HG02571 (cell line): Measurements from ENCODE around the gene COL16A1.

Experiments
- ATAC-seq: cut with Tn5 transposase; IDR thresholded peaks from one replicate; pipeline ENCODE4 v1.9.1; 2021; ENCODE audit warnings: mild to moderate bottlenecking, moderate library complexity; ENCODE audit not compliant: unreplicated experiment

COL16A1 gene

GRCh38 chr1:31703431-31704270, at the start of gene COL16A1:
COL16A1 (minus strand) TSS chr1:31704017; CDS start chr1:31702193, 1,824 bp downstream.
- no peak for ATAC-seq

DNA sequence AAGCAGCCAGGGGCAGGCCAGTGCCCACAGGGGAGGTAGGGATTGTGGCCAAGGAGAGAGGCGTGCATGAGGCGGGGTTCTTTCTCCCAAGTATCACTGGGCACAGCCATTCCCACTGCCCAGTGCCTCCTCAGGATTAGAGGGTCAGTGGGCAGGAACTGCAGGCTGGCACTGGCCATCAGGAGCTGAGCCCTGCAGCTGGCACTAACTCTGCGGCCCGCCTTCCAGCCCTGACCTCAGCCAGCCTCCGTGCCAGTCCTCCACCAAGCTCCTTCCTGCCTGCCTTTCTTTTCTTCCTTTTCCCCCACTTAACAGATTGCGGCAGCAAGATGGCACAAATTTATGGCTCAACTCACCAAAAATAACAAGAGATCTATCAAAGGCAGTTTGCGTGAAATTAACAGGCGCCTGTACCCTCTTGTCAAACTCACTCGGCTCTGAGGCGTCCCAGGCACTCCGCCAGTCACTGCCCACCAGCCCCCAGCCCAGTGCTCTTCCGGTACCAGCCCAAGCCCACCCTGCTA, 49.2 kb upstream of the COL16A1 start:
- no peak for ATAC-seq

- ATAC-seq, result no peak
These were observed 48.4 kb upstream of the COL16A1 start for GRCh38 chr1:31752258-31752657.

DNA sequence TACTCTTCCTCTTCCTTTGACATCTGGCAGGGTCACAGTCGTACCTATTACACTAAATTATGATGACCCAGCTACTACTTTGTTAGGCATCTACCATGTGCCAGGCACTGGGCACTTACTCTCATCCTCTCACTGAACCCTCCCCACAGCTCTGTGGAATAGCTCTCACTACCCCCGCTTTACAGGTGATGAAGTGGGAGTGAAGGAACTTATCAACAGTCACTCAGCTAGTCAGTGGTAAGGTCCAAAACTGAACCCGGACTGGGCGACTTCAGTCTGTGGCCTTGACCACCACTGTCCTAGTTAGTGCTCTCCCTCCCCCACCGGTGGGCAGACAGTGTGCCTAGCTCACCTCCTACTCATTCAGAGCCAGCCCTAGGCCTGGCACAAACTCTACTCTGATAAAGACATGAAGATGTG, 48.0 kb upstream of the COL16A1 start:
- no peak for ATAC-seq

- ATAC-seq, result no peak
These were observed 47.2 kb upstream of the COL16A1 start for GRCh38 chr1:31750858-31751510.

DNA sequence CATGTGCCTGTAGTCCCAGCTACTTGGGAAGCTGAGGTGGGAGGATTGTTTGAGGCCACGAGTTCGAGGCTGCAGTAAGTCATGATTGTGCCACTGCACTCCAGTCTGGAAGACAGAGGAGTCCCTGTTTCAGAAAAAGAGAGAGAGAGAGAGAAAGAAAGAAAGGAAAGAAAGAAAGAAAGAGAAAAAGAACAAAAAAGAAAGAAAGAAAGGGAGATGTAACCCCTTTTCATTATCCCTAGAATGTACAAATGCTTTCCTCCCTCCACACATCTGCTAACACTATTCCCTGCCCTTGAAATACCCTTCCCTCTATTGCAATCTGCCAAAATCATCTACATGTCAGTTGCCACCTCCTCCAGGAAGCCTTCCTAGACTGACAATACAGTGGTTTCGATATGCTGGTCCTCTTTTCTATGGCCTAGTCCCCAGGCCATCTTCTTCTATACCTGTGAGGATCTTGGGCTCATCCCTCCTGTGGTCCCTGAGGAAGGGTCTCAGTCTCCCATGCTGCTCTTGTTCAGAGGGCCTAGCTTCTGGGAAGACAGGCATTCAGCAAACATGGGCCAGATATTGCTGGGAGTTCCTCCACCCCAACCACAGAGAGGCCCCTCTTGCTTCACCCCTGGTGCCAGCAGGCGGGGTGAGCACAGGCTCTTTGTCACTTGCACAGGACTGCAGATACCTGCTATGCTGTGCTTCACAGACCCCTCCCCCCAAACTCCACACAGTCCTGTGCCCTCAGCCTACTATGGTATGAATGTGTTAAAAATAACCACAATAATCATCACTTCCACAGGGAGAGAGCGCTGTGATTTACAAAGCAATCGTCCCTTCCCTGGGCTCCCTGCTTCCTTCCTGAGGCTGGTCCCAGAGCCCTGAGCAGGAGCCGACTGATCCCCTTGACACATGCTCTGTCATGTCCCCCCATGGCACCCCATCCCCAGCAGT, 46.2 kb upstream of the COL16A1 start:
- ATAC-seq, result no peak

DNA sequence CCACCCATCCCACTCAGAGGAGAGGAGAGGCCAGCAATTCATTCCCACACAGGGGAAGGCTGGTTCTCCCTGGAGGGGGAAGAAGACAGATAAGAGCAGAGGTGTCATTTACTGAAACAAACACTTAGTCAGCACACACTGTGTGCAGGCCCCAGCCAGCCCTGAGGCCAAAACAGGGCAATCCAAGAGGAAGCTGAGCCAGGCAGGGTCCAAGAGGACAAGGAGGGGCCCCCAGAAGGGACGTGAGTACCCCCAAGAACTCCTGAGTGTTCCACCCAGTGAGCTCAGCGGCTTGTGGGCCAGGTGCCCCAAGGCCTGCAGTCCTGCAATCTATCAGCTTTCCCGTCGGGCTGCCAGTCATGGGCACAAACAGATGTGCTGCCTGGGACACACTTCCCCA, 44.5 kb upstream of the COL16A1 start:
- ATAC-seq, result no peak

- ATAC-seq, result no peak
These were observed 43.5 kb upstream of the COL16A1 start for GRCh38 chr1:31747304-31747703.

GRCh38 chr1:31746687-31747086, 42.9 kb upstream of the COL16A1 start:
- ATAC-seq, result no peak

GRCh38 chr1:31745946-31746670, 42.3 kb upstream of the COL16A1 start:
- no peak for ATAC-seq

- no peak for ATAC-seq
These were observed 41.5 kb upstream of the COL16A1 start for GRCh38 chr1:31745096-31745945.

GRCh38 chr1:31744165-31744888, 40.5 kb upstream of the COL16A1 start:
- no peak for ATAC-seq

GRCh38 chr1:31742462-31743212, 38.8 kb upstream of the COL16A1 start:
- no peak for ATAC-seq

DNA sequence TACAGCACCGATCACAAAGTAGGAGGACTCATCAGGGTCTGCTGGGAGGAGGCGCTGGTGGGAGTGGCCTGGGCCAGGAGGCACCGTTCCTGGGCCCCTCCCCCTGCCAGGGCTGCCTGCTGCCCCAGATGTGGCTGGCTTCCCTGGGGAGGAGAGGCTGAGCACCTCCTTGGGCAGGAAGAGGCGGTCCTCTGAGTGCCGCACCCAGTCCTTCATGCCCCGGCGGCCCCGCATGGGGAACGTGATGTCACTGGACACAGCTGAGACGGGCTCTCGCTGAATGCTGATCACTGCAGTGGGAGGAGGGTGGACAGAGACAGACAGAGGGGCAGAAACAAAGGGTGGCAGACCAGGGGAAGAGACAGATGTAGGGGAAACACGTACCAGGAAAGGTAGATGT, 35.5 kb upstream of the COL16A1 start:
- ATAC-seq, result no peak

GRCh38 chr1:31736675-31737074, 32.9 kb upstream of the COL16A1 start:
- ATAC-seq, result no peak

GRCh38 chr1:31735571-31735970, 31.8 kb upstream of the COL16A1 start:
- ATAC-seq, result no peak

- no peak for ATAC-seq
These were observed 30.8 kb upstream of the COL16A1 start for GRCh38 chr1:31734582-31735107.
